HUDEP-2 (cell line): Measurements from ENCODE around the gene ISCA2.

Experiments used
- DNase-seq, 76 experiments: peaks; one replicate each; lab custom pipeline; 2025; ENCODE audit not compliant: unreplicated experiment in 76 of 76; lab: John Stamatoyannopoulos, UW

The ISCA2 gene

GRCh38 chr14:74506411-74506851 is 12.9 kb downstream of the ISCA2 start:
- DNase-seq = no peak

GRCh38 chr14:74507085-74507484 is 13.5 kb downstream of the ISCA2 start:
- no peak for DNase-seq

- DNase-seq = no peak
Measured at GRCh38 chr14:74507840-74508239, 14.3 kb downstream of the ISCA2 start.

- peak in 12 of 76 experiments; percentile 3 to 25 (median 16) for DNase-seq
Measured at GRCh38 chr14:74508292-74508731, 14.7 kb downstream of the ISCA2 start.

GRCh38 chr14:74508844-74509428 is 15.4 kb downstream of the ISCA2 start:
- no peak for DNase-seq

- DNase-seq = no peak
Measured at GRCh38 chr14:74509587-74510222, 16.1 kb downstream of the ISCA2 start.

- DNase-seq = no peak
Measured at GRCh38 chr14:74510223-74510931, 16.8 kb downstream of the ISCA2 start.

GRCh38 chr14:74510959-74511409 is 17.4 kb downstream of the ISCA2 start:
- peak in 2 of 76 experiments; percentile 7 to 11 for DNase-seq

GRCh38 chr14:74511966-74512830 is 18.6 kb downstream of the ISCA2 start:
- no peak for DNase-seq

- DNase-seq = no peak
Measured at GRCh38 chr14:74514471-74514941, 20.9 kb downstream of the ISCA2 start.

GRCh38 chr14:74515891-74516412 is 22.4 kb downstream of the ISCA2 start:
- no peak for DNase-seq

GRCh38 chr14:74516451-74517160 is 23.0 kb downstream of the ISCA2 start:
- DNase-seq = peak in 1 of 76 experiments; percentile 5

GRCh38 chr14:74517731-74518130 is 24.2 kb downstream of the ISCA2 start:
- DNase-seq = no peak

- DNase-seq = no peak
Measured at GRCh38 chr14:74518221-74518620, 24.7 kb downstream of the ISCA2 start.

- no peak for DNase-seq
Measured at GRCh38 chr14:74519316-74520074, 25.9 kb downstream of the ISCA2 start.

- DNase-seq = no peak
Measured at GRCh38 chr14:74521756-74522155, 28.2 kb downstream of the ISCA2 start.

- DNase-seq = no peak
Measured at GRCh38 chr14:74522740-74523139, 29.2 kb downstream of the ISCA2 start.

GRCh38 chr14:74524076-74524811 is 30.7 kb downstream of the ISCA2 start:
- DNase-seq = no peak

GRCh38 chr14:74524812-74525135 is 31.2 kb downstream of the ISCA2 start:
- no peak for DNase-seq
